ENCODE results near the gene AFF2.

DNA sequence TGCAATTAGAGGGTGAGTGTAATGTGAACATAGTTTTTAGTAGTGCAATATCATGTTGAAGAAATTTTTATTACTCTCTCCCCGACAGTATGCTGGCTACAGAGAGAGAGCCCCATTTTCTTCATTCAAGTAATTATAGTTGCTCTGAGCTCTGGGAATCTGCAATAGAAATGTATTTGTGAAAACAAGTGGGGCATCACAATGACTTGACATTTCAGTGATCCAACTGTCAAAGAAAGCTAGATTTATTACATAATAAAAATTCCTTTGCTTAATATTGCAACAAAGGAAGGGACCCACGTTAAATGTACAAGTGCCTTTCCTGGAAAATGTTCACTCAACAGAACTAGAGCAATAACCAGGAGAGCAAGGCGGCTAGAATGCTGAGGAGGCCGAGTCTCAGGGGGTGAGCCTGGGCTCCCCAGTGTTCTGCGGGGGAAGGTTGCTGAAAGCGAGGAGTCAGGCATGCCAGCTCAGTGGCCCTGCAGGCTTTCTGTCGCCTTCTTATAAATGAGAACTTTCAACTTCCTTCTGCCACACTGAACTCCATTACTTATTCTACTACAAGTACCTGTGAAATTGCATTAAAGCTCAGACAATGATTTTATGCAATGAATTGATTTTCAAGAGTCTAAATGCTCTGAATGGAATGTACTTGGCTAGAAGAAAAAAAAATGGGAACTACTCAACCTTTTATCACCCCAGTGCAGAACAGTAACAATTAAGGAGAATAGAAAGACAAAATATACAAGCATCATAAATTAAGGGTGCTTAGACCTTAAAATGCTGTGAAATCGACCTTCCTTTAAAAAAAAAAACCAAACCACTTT lies 476.4 kb downstream of the AFF2 start:
- TF ChIP-seq EZH2 (IDR thresholded peaks at IDR 0.05; ENCODE audit: insufficient read depth, poor library complexity, severe bottlenecking) (no peak), EZH2phosphoT487 (IDR thresholded peaks at IDR 0.05; ENCODE audit: insufficient read depth, low read depth) (no peak)
